Neural progenitor cell (in vitro differentiated cells): ENCODE data around the gene MTARC1.

Source experiments
- CTCF ChIP-seq: fragments of 200-600 bp; sonication (generic); IDR thresholded peaks from 2 replicates; pipeline ENCODE4 v1.5.1; 2017; ENCODE audit warnings: antibody characterized with exemption, mild to moderate bottlenecking
- EZH2phosphoT487 ChIP-seq: fragments of 200-600 bp; sonication (generic); IDR thresholded peaks from 2 replicates; pipeline ENCODE4 v1.6.1; 2017; ENCODE audit warnings: antibody characterized with exemption

- no peak for TF ChIP-seq CTCF
- TF ChIP-seq EZH2phosphoT487 = no peak
Observed at GRCh38 chr1:220818421-220819173, 31.9 kb downstream of the MTARC1 start.
